ENCODE results near the gene LEMD2. TPM values are rescaled to one million over a fixed set of nuclear protein-coding genes. Genes with fewer than 3 reads are reported as not detected.
A peak's percentile ranks its signal among the peaks of the same experiment; 100 is the strongest.

LEMD2 gene
- total and polyA plus RNA-seq, 9 of the 15 experiments (the other 6 are each of a cell fraction or from before 2014, with no cell fraction given), result 0.32 to 46.3 (median 30.8) TPM

DNA sequence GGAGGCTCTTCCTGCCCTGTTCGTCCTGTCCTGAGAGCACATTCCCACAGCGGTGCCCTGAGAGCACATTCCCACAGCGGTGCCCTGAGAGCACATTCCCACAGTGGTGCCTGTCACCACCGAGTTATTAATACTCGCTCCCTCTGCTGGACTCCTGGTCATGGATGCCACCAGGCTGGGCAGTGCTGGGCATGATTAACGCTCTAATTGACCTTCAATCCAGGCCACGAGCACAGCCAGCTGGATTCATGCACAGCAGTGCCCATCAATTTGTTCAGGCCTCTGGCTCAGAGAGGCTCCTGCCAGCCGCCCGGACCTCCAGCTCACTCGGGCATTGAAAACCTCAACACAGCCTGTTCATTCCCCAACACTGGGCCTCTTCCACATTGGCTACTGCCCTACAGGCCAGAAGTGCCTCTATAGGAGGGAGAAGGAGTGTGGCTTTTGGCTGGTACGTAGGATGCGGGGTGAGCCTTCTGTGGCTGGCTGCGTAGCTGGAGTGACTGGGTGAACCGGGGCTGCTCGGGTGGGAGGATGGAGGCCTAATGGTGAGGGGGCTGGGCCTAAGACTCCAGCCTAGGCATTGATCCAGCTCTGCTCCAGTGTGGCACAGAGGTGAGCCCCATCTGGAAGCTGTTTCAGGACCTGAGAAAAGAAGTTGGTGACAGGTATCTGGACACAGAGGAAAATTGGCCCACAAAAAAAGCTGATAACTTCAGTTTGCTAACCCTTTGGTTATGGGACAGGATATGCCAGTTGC, 51.5 kb downstream of the LEMD2 start (continued):
- TF ChIP-seq POU5F1 (IDR thresholded peaks at IDR 0.05; ENCODE audit: borderline replicate concordance, low read depth, low read length, partially characterized antibody) (no peak), MTA2 (IDR thresholded peaks at IDR 0.05; ENCODE audit: low read depth) (no peak), SMARCC2 (IDR thresholded peaks at IDR 0.05; ENCODE audit: low read depth) (no peak), DACH1 (IDR thresholded peaks at IDR 0.05; ENCODE audit: partially characterized antibody) (no peak), RBBP5 (IDR thresholded peaks at IDR 0.05; ENCODE audit: borderline replicate concordance, insufficient read depth, low read length, poor library complexity, severe bottlenecking) (no peak)

DNA sequence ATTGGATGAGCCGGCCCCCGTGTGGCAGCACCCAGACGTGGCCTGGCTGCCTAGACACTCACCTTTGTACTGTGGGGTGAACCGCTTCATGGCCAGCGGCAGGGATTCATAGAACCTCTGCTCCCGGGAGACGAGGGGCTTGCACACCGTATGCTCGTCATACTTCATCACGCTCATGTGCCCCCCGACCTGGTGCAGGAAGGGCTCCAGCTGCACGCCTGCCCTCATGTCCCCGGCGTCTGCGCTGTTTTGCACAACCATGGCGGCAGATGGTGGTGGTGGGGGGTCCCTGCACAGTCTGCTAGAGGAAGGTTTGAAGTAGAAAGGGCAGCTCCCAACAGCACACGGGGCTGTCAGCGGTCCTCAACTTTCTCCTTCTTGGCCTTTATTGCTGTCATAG, 53.7 kb downstream of the LEMD2 start:
- H3K27ac ChIP-seq (ENCODE audit: extremely low read depth, low read depth, low read length), result no peak overlapping the region
- ATAC-seq, result no peak
- CTCF ChIA-PET (ENCODE audit: low intra/inter-chr PET ratio), result no interaction called here
- peak overlapping the region in 1 of 2 experiments; percentile 47; a peak in 2 of 4 replicates for H3K9ac ChIP-seq (ENCODE audit: insufficient read depth in 1 of 2, low read depth in 2 of 2, low read length in 2 of 2)
- no peak overlapping the region for H3K4me2 ChIP-seq (ENCODE audit: insufficient read depth, low read length)
- BruUV-seq (replicated peaks), result no TSS peak
- H3K4me1 ChIP-seq (replicated peaks in 1 of 2; ENCODE audit: control insufficient read depth in 2 of 2, insufficient read depth in 2 of 2, low read length in 2 of 2), result peaks cover 12% of the 10 kb centered on the region in 2 experiments; a peak in 4 of 5 replicates
- no peak for DNase-seq (ENCODE audit: extremely low read depth in 1 of 4, low spot score in 3 of 4)
- no peaks in the 10 kb centered on the region for H3K79me2 ChIP-seq (ENCODE audit: control insufficient read depth, insufficient read depth, low read length)
- H4K20me1 ChIP-seq (replicated peaks; ENCODE audit: control insufficient read depth, insufficient read depth, low read length), result peaks cover 8% of the 10 kb centered on the region
- H3K4me3 ChIP-seq, result no peak overlapping the region
- POLR2A ChIA-PET, result interaction anchor here (0.6 to 1.4 kb wide), 3 partner anchors 13 to 350 kb away, joined by 3 to 5 read pairs (median 3); no protein-coding TSS in a partner anchor
- WGBS (ENCODE audit: insufficient coverage, low coverage, missing lambda C conversion rate), result 24% methylated on average over 18 of the region's 18 CpGs
- no peaks in the 10 kb centered on the region for H3K36me3 ChIP-seq (ENCODE audit: control insufficient read depth, insufficient read depth, low read length)
- H3K27me3 ChIP-seq (ENCODE audit: control insufficient read depth in 2 of 2, insufficient read depth in 2 of 2, low read length in 2 of 2), result peaks cover 24 to 64% of the 10 kb centered on the region in 2 experiments
- intact Hi-C loops (cut with micrococcal nuclease) (no loop called here), in situ Hi-C loops (cut with MboI) (no loop called here)
- FAIRE-seq, result no peak
- no peak overlapping the region for H2AFZ ChIP-seq (ENCODE audit: low read depth, low read length)
- no peaks in the 10 kb centered on the region for H3K9me1 ChIP-seq (ENCODE audit: control insufficient read depth, insufficient read depth, low read length)
- no peaks in the 10 kb centered on the region for H3K9me3 ChIP-seq (replicated peaks; ENCODE audit: control insufficient read depth, insufficient read depth, low read depth, low read length)
- TF ChIP-seq, protein P1, sequence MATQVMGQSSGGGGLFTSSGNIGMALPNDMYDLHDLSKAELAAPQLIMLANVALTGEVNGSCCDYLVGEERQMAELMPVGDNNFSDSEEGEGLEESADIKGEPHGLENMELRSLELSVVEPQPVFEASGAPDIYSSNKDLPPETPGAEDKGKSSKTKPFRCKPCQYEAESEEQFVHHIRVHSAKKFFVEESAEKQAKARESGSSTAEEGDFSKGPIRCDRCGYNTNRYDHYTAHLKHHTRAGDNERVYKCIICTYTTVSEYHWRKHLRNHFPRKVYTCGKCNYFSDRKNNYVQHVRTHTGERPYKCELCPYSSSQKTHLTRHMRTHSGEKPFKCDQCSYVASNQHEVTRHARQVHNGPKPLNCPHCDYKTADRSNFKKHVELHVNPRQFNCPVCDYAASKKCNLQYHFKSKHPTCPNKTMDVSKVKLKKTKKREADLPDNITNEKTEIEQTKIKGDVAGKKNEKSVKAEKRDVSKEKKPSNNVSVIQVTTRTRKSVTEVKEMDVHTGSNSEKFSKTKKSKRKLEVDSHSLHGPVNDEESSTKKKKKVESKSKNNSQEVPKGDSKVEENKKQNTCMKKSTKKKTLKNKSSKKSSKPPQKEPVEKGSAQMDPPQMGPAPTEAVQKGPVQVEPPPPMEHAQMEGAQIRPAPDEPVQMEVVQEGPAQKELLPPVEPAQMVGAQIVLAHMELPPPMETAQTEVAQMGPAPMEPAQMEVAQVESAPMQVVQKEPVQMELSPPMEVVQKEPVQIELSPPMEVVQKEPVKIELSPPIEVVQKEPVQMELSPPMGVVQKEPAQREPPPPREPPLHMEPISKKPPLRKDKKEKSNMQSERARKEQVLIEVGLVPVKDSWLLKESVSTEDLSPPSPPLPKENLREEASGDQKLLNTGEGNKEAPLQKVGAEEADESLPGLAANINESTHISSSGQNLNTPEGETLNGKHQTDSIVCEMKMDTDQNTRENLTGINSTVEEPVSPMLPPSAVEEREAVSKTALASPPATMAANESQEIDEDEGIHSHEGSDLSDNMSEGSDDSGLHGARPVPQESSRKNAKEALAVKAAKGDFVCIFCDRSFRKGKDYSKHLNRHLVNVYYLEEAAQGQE (IDR thresholded peaks at IDR 0.05; ENCODE audit: borderline replicate concordance), result no peak
- TF ChIP-seq, protein P1 (CRISPR knock-in tag; IDR thresholded peaks at IDR 0.05; ENCODE audit: low read depth), result no peak
- TF ChIP-seq GATAD2B (IDR thresholded peaks at IDR 0.05; ENCODE audit: borderline replicate concordance) (no peak), HMG20A (CRISPR knock-in tag; conservative IDR thresholded peaks at IDR 0.05) (no peak), ZNF165 (CRISPR knock-in tag; IDR thresholded peaks at IDR 0.05; ENCODE audit: borderline replicate concordance) (no peak), CBX5 (IDR thresholded peaks at IDR 0.05; ENCODE audit: borderline replicate concordance, low read depth) (no peak)
- TF ChIP-seq, protein P2, sequence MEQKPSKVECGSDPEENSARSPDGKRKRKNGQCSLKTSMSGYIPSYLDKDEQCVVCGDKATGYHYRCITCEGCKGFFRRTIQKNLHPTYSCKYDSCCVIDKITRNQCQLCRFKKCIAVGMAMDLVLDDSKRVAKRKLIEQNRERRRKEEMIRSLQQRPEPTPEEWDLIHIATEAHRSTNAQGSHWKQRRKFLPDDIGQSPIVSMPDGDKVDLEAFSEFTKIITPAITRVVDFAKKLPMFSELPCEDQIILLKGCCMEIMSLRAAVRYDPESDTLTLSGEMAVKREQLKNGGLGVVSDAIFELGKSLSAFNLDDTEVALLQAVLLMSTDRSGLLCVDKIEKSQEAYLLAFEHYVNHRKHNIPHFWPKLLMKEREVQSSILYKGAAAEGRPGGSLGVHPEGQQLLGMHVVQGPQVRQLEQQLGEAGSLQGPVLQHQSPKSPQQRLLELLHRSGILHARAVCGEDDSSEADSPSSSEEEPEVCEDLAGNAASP (IDR thresholded peaks at IDR 0.05), result no peak

All from K562 (cell line).